HG03159 (cell line): ENCODE measurements around the gene PPP3CA.

Experiments used
- ATAC-seq: cut with Tn5 transposase; IDR thresholded peaks from one replicate; pipeline ENCODE4 v1.9.1; 2021; ENCODE audit warnings: mild to moderate bottlenecking, moderate library complexity; ENCODE audit not compliant: unreplicated experiment

PPP3CA gene

GRCh38 chr4:101347267-101347556, at the start of gene PPP3CA:
Gene PPP3CA, minus strand, starts transcription at chr4:101347526.
- ATAC-seq = peak; percentile 26

GRCh38 chr4:101393256-101393655, 45.9 kb upstream of the PPP3CA start:
- ATAC-seq = no peak

- no peak for ATAC-seq
Observed at GRCh38 chr4:101370663-101371210, 23.4 kb upstream of the PPP3CA start.

- no peak for ATAC-seq
Observed at GRCh38 chr4:101367201-101367600, 19.9 kb upstream of the PPP3CA start.

DNA sequence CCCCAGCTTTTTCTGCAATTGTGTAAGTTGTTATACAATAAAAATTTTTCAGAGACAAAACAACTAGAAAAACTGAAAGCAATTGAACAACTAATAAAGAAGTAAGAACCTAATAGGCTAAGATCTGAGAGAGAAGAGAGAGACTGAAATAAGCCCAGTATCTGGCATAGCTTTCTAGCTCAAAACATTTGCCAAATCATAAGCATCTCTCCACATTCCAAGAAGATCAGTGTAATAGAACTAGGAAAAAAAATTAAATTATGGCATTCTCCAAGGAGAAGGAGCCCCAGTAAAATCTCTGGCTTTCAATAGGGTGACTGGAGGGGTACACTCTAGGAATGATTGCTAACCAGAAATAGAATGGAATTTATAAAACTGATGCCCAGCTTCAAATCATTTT, 19.0 kb upstream of the PPP3CA start:
- ATAC-seq = no peak

GRCh38 chr4:101357751-101358150, 10.4 kb upstream of the PPP3CA start:
- ATAC-seq = no peak

DNA sequence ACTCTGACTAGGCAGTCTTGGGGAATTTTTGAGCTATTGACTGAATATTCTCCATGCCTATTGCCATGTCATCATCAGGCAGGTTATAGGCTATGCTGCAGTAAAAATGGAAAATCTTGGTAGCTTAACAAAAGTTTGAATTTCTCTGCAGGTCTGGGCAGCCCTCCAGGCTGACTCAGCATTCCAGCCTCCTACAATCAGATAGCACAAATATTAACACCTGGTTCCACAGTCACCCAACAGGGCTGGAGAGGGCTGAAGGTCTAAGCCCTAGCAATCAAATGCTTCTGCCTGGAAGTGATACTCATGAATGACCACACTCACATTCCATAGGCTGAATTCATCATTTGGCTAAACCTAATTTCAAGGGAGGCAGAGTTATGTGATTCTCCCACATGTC, 9.6 kb upstream of the PPP3CA start:
- ATAC-seq = no peak

GRCh38 chr4:101355767-101356702, 8.7 kb upstream of the PPP3CA start:
- no peak for ATAC-seq

GRCh38 chr4:101355246-101355645, 7.9 kb upstream of the PPP3CA start:
- peak; percentile 99 for ATAC-seq

GRCh38 chr4:101349801-101350064, 2.4 kb upstream of the PPP3CA start:
- ATAC-seq = no peak

DNA sequence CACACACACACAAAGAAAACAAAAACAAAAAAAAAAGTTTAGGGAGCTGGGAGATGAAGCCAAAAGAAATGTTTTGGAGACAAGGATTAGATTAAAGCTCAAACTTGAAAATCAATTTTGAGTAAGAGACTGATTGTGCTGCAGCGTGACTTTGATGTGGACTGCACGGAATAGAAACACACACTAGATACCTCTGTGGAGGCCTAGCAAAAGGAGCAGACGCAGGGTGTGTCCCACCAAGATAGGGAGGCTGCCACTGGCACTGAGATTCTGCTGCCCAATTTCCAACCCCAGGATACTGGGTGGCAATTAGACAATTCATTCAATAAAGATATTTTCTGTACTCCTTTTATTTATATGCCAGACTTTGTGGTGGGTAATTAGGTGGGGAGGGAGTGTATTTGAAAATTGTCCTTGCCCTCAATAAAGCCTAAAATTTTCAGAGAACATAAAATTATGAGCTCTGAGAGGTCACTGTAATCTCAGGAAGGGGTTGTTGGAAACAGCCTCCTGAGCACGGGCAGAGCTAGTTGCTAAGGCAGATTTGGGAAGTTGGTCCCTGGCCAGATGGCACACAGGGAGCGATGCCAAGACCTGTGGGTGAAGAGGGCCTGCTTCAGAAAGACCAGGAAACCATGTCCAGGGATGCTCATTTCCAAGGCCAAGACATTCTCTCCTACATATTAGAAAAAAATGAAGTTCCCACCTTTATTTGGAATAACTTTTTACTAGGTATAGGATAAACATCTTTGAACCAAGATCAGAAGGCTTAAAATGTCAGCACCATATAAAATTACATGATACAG, 1.9 kb upstream of the PPP3CA start:
- no peak for ATAC-seq

DNA sequence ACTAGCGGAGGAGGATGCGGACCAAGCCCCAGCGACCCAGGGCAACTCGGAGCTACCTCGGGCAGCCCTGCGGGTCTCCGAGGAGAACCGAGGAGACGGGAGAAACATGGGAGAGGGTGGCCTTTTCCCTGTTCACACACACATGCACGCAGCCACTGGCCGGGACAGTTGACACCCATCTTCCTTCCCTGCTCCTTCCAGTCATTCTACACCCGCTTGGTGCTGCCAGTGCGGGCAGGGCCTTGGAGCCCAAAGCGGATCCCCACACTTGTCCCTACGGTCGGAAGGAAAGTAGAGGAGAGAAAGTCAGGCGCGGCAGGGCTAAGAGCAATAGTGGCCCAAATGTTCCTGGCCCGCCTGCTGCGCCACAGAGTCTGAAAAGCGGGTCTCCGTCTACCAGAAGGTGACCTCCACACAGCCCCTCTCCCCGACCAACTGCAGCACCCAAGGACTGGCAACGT, 1.1 kb upstream of the PPP3CA start:
- ATAC-seq = no peak

DNA sequence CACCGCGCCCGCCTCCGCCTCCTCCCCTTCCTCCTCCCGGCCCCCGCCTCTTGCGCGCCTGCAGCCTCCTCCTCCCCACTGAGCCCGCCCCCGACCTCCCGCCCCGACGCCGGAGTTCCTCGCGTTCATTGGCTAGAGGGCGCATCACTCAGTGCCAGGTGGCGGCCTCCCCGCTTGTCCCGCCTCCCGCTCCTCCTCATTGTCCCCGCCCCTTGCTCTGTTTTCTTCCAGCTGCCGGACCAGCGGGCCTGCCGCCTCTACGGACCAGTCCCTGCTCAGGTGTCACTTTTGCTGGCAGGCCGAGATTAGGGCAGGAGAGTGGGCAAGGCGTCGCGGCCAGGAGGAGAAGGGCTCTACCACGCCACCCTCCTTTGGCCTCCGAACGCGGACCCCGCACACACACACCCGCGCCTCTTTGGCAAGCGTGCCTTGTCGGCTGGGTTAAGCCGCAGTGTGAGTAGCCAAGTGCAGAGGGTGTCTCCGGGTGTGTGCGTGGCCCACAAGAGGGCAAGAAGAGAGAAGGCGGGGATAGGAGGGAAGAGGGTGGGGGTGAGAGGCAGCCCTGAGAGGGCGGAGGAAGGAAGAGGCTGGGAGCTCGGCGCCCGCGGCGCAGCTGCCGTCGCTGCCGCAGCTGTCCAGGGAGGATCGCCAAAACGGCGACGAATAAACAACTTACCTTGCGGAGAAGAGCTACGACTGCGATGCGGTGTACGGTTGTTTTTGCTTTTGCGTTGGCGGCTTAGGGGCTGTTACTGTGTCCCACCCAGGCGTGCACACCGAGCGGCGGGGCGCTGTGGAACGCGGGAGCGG, 436 bp upstream of the PPP3CA start:
- ATAC-seq = peak; percentile 81

GRCh38 chr4:101346351-101347266, 717 bp downstream of the PPP3CA start:
- ATAC-seq = peak; percentile 15

GRCh38 chr4:101345596-101346350, 1.6 kb downstream of the PPP3CA start:
- ATAC-seq = no peak

DNA sequence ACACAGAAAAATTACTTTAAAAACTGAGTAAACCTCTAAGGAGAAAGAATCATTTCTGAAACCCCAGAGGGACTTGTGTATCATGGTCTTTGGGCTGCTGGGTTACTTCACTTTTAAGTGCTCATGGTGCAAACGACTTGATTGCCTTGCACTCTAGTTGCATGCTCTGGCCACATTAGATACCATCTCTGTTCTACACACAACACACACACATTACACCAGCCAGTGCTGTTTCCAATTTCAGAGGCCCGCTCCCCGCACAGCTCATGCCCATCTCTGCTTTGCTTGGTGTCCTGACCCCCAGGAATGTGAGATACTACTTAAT, 2.1 kb downstream of the PPP3CA start:
- no peak for ATAC-seq

DNA sequence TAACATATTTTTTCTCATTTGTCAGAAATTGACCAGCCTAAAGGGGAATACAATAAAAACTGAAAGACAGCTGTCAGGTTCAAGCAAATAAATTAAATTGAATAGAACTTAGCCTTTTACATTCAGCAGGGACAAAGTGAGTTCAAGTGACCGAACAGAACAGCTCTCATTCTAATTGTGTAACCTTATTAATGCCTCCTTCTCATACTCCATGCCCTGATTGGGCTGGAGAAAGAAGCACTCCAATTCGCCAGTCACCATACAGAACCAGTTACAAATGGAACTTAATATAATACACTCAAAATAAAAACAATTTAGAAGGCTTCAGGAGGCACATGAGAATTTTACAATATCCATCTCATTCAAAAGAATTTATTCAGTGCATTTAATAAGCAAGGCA, 8.0 kb downstream of the PPP3CA start:
- no peak for ATAC-seq

DNA sequence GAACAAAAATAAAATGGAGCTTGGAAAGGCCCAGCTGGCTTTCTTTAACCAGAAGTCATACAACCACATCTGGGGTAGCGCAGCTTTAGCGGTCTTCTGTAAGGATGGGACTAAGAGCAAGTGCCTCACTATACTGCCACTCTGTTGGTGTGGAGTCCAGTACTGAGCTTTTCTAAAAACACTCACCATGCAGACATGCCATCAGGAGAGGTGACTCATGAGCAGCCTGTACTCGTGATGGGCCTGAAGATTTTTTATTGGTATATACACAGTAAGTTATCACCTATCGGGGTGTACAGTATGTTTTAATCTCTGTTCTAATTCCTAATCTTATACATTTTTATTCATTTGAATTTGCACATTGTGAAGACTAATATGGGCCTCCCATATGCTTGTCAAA, 9.6 kb downstream of the PPP3CA start:
- ATAC-seq = no peak

GRCh38 chr4:101334963-101335572, 12.3 kb downstream of the PPP3CA start:
- ATAC-seq = peak; percentile 70
